HG02943 (cell line): Measurements from ENCODE around the gene ACE.
"Not testable (repeated sequence)": the region's sequence is repeated elsewhere in the genome, so short reads cannot be mapped to it uniquely, and the experiment has no call there.

ENCODE experiments used
- ATAC-seq: cut with Tn5 transposase; IDR thresholded peaks from one replicate; pipeline ENCODE4 v1.9.1; 2021; ENCODE audit warnings: mild to moderate bottlenecking, low read depth, moderate library complexity; ENCODE audit not compliant: unreplicated experiment

ACE gene

GRCh38 chr17:63443053-63443452 lies 33.8 kb upstream of the ACE start:
- ATAC-seq, result no peak

GRCh38 chr17:63444457-63444856 lies 32.4 kb upstream of the ACE start:
- ATAC-seq, result no peak

GRCh38 chr17:63445065-63445464 lies 31.8 kb upstream of the ACE start:
- ATAC-seq, result no peak

DNA sequence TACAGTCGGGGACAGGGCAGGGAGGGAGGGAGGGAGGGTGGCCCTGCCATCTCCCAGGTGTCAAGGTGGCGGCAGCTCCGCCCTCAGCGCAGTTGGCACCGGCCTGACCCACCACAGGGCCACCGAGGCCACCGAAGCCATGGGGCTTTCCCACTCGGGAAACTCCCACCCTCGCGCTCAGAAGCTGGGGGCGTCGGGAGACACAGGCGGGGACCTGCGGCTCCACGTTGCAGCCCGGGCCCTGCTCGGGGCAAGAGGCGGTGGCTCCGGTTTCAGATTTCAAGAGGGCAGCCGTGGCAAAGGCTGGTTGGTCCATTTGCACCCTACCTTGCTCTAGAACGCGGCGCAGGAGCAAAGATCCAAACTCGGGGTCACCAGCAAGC lies 31.3 kb upstream of the ACE start:
- ATAC-seq, result no peak

DNA sequence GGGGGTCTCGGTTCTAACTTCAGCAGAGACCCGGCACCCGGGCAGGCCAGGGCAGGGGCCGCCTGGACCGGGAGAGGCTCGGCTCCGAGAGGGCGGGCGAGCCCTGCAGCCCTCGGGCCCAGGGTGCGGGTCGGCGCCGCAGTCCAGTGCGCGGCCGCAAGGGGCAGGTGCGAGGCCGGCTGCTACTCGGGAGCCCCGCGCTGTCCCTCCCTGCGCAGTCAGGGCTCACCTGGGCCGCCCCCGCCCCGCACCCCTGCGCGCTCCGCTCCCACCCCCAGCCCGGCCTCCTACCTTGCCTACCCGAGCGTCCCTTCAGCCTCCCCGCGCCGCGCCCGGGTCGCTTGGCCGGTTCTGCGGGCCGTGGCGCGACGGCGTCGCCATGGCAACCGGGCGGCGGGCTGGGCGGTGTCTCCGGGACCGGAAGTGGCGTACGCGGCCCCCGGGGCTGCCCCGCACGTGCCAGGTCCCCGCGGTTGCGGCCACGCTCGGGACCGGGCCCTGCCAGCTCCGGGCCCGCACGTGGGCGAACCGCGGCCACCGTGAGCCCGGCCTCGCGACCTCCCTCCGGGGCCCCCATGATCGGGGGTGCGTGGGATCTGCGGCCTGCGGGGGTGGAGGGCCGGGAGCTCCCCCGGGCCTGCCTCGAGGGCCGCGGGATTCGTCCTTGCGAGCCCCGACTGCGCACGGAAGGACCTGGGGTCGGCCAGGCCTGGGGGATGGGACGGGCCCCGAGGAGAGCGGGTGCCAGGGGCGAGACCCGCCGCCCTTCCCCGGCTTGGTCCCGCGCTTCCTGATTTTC lies 30.7 kb upstream of the ACE start, which contains the start of gene CYB561:
TSS of gene CYB561 (minus strand) at position 353 of the 799 bp plus-strand sequence. CDS start 8,759 bp downstream, outside the sequence.
- peak; percentile 53 for ATAC-seq

GRCh38 chr17:63446753-63447470 lies 29.9 kb upstream of the ACE start:
- ATAC-seq, result peak; percentile 10

GRCh38 chr17:63447471-63448009 lies 29.3 kb upstream of the ACE start:
- ATAC-seq, result no peak

- ATAC-seq, result no peak
Measured at GRCh38 chr17:63448655-63449054, 28.2 kb upstream of the ACE start.

DNA sequence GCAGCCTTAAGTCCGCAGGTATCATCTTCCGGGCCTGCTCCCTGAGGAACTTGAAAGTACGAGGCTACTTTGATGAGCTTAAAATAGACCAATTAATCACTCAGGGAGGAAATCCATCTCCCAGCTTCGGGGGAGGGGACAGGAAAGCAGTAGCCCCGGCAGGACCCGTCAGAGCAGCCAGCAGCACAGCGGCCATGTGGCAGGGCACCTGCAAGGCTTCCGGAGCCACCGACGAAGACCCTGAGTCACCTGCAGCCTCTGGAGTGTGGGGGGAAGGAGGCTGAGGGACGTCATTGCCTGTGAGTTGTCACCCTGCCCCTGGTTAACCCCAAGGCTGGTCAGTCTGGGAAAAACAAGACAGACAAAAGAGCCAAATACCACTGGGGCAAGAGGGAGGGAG lies 26.3 kb upstream of the ACE start:
- no peak for ATAC-seq

DNA sequence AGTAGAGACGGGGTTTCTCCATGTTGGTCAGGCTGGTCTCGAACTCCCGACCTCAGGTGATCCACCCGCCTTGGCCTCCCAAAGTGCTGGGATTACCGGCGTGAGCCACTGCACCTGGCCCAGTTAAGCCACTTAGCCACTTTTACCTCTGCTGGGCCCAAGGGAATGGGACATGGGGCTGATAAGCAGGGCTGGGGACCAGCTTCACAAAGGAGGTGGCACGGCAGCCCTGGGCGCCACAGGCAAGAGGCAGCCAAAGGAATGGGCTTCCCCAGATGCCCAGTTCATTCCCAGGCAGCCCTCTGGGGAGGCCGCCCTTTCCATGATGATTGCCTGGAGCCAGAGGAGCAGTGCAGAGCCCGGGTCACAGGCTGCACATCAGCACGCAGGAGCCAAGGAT lies 25.7 kb upstream of the ACE start:
- ATAC-seq, result no peak

- ATAC-seq, result no peak
Measured at GRCh38 chr17:63452046-63452961, 24.6 kb upstream of the ACE start.

DNA sequence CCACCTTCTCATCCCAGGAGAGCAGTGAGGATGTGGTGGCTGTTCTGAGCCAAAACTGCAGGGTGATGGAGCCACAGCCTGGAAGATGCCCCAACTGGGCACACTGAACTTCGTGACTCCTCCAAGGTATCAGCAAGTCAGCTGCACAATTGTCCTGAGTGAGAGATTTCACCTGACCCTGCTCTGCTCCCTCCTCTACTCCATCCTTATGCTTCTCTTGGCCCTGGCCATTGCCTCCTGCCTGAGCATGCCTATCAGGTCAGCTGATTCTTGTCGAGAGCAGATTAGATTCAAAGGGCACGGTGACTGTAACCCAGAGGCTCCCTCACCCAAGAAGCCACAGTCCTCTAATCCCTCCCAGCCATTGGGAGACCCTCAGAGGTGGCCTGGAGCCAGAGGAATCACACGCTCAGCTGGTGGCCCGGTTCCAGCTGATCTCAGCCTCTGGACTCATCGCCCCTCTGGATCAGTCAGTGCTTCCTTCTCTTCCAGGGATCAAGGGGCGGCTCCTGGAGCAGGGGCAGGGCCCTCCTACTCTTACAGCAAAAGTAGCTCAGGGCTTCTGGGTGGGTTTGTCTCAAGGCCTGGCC lies 23.8 kb upstream of the ACE start:
- ATAC-seq, result no peak

DNA sequence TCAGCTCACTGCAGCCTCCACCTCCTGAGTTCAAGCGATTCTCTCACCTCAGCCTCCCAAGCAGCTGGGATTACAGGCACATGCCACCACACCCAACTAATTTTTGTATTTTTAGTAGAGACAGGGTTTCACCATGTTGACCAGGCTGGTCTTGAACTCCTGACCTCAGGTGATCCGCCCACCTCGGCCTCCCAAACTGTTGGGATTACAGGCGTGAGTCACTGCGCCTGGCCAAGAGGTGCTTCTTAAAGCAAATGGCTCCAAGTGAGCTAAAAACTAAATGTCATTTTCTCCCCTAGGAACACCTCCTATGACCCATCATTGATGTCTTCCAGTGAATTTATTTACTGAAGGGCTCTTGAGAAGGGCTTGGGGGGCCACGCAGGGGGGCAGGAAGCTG lies 22.5 kb upstream of the ACE start:
- not testable (repeated sequence) for ATAC-seq

DNA sequence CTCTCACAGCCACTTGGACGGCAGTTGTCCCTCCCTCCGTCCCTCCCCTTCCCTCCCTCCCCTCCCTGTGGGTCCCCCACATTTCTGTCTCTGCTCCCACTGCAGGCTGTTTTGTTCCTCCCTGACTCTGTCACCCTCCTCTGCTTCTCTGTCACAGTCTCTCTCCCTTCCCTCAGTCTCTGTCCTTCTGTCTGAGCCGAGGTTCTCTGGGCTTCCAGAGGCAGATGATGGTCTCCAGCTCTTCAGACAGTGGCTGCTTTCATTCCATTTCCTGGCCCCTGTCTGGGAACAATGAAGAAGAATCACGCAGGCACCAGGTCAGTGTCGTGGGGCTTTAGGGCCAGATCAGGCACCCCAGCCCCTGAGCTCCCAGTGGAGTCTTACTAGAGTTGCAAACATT lies 21.9 kb upstream of the ACE start:
- no peak for ATAC-seq

DNA sequence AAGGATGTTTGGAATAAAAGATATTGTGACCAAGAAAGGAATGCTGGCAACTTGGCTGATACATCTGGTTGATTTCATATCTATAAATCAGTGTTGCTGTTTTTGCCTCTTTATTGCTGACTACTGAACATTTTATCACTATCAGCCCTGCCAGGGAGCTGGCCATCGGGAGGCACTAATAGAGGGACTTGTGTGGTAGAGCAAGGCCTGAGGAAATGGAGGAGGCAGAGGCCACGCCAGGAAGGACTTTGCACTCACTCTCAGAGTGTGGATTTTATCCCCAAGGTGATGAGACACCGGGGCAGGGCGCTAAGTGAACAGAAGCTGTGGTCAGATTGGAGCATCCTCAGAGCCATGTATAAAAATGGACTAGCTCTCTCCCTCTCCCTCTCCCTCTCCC lies 21.4 kb upstream of the ACE start:
- no peak for ATAC-seq

- ATAC-seq, result no peak
Measured at GRCh38 chr17:63458478-63458877, 18.4 kb upstream of the ACE start.

- no peak for ATAC-seq
Measured at GRCh38 chr17:63460018-63460417, 16.8 kb upstream of the ACE start.

GRCh38 chr17:63463771-63464170 lies 13.1 kb upstream of the ACE start:
- no peak for ATAC-seq

GRCh38 chr17:63464691-63465236 lies 12.1 kb upstream of the ACE start:
- ATAC-seq, result no peak

DNA sequence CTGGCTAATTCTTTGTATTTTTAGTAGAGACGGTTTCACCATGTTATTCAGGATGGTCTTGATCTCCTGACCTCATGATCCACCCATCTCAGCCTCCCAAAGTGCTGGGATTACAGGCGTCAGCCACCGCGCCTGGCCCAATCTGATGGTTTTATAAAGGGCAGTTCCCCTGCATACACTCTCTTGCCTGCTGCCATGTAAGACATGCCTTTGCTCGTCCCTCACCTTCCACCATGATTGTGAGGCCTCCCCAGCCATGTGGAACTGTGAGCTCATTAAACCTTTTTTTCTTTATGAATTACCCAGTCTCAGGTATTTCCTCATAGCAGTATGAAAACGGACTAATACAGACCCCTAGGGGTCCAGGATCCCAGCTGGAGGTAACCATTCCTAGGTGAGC lies 8.8 kb upstream of the ACE start:
- not testable (repeated sequence) for ATAC-seq
